Right atrium auricular region (tissue), 2 donors: ENCODE measurements around the gene ANKRD33B. TPM values are rescaled to one million over a fixed set of nuclear protein-coding genes. Genes with fewer than 3 reads are reported as not detected.

ENCODE experiments used
- DNase-seq: peaks from one replicate; pipeline ENCODE4 v3.0.0-alpha.2; 2019; ENCODE audit warnings: low spot score
- H3K27ac ChIP-seq, 2 donors: fragments of 200-600 bp; sonication (generic); 1 replicate in 1 of 2; 2 replicates in 1 of 2; pipeline ENCODE4 v1.5.1; 2016 to 2019
- H3K27me3 ChIP-seq, 2 donors: fragments of 200-600 bp; sonication (generic); one replicate each; pipeline versions ENCODE4 v1.5.1 to v1.6.0; 2017 to 2019
- H3K36me3 ChIP-seq: fragments of 200-600 bp; sonication (generic); one replicate; pipeline ENCODE4 v1.5.1; 2016
- H3K4me1 ChIP-seq, 2 donors: fragments of 200-600 bp; sonication (generic); one replicate each; pipeline versions ENCODE4 v1.5.1 to v1.6.0; 2017 to 2019
- H3K4me3 ChIP-seq, 2 donors: fragments of 200-600 bp; sonication (generic); 1 replicate in 1 of 2; 2 replicates in 1 of 2; pipeline ENCODE4 v1.5.1; 2017 to 2019; ENCODE audit warnings: mild to moderate bottlenecking in 1 of 2, moderate library complexity in 1 of 2
- H3K9me3 ChIP-seq, 2 donors: fragments of 200-600 bp; sonication (generic); one replicate each; pipeline ENCODE4 v1.5.1; 2019
- CTCF ChIP-seq, 2 donors: fragments of 200-600 bp; sonication (generic); IDR thresholded peaks; one replicate each; pipeline ENCODE4 v1.5.1; 2019; ENCODE audit warnings: antibody characterized with exemption in 2 of 2
- total RNA-seq, 2 donors: library from RNA; depleted of rRNA; stranded (reverse); fragments of >200 nt; gene quantifications; one replicate each; pipeline ENCODE4 v1.1.0, GENCODE V29; 2016

The ANKRD33B gene
- total RNA-seq, 2 donors from 2014 or later, result 1.2 to 4.7 TPM

GRCh38 chr5:10684303-10685086 is 120.6 kb downstream of the ANKRD33B start:
- no peaks in the 10 kb centered on the region for H3K27me3 ChIP-seq
- H3K36me3 ChIP-seq, result peaks cover 28% of the 10 kb centered on the region
- TF ChIP-seq CTCF (IDR thresholded peaks at IDR 0.05), result no peak
- no peak overlapping the region for H3K27ac ChIP-seq
- no peak overlapping the region for H3K4me3 ChIP-seq
- peaks cover 0 to 3% of the 10 kb centered on the region in 2 donors for H3K4me1 ChIP-seq
- DNase-seq, result no peak
- H3K9me3 ChIP-seq, result no peaks in the 10 kb centered on the region

GRCh38 chr5:10685115-10685521 is 121.2 kb downstream of the ANKRD33B start:
- DNase-seq, result no peak
- no peak overlapping the region for H3K4me3 ChIP-seq
- no peak for TF ChIP-seq CTCF (IDR thresholded peaks at IDR 0.05)
- H3K36me3 ChIP-seq, result peaks cover 22% of the 10 kb centered on the region
- H3K4me1 ChIP-seq, result peaks cover 0 to 7% of the 10 kb centered on the region in 2 donors
- no peaks in the 10 kb centered on the region for H3K27me3 ChIP-seq
- H3K9me3 ChIP-seq, result no peaks in the 10 kb centered on the region
- no peak overlapping the region for H3K27ac ChIP-seq

- H3K36me3 ChIP-seq, result peaks cover 4% of the 10 kb centered on the region
- no peak for TF ChIP-seq CTCF (IDR thresholded peaks at IDR 0.05)
- H3K27me3 ChIP-seq, result no peaks in the 10 kb centered on the region
- H3K9me3 ChIP-seq, result no peaks in the 10 kb centered on the region
- H3K27ac ChIP-seq, result no peak overlapping the region
- no peak overlapping the region for H3K4me3 ChIP-seq
- DNase-seq, result no peak
- peaks cover 0 to 7% of the 10 kb centered on the region in 2 donors for H3K4me1 ChIP-seq
These were observed 123.0 kb downstream of the ANKRD33B start for GRCh38 chr5:10686890-10687289.

GRCh38 chr5:10688651-10689171 is 124.8 kb downstream of the ANKRD33B start:
- Histone ChIP-seq H3K9me3 (no peaks in the 10 kb centered on the region), H3K27me3 (no peaks in the 10 kb centered on the region), H3K27ac (no peak overlapping the region), H3K4me3 (no peak overlapping the region), H3K36me3 (no peaks in the 10 kb centered on the region), H3K4me1 (peaks cover 0 to 7% of the 10 kb centered on the region in 2 donors)
- no peak for DNase-seq
- no peak for TF ChIP-seq CTCF (IDR thresholded peaks at IDR 0.05)

- Histone ChIP-seq H3K4me1 (peaks cover 0 to 8% of the 10 kb centered on the region in 2 donors), H3K27ac (no peak overlapping the region), H3K9me3 (no peaks in the 10 kb centered on the region)
These were observed 125.7 kb downstream of the ANKRD33B start for GRCh38 chr5:10689391-10690081.

More at GRCh38 chr5:10689391-10690081, 125.7 kb downstream of the ANKRD33B start:
- Histone ChIP-seq H3K36me3 (no peaks in the 10 kb centered on the region), H3K27me3 (no peaks in the 10 kb centered on the region), H3K4me3 (no peak overlapping the region)
- peak in 1 of 2 donors; percentile 22 for TF ChIP-seq CTCF (IDR thresholded peaks at IDR 0.05)
- DNase-seq, result no peak
